ENCODE data around the gene TLN1. TPM values are rescaled to one million over a fixed set of nuclear protein-coding genes. Genes with fewer than 3 reads are reported as not detected.

Gene TLN1
- total RNA-seq, 4 donors from 2014 or later, result 126 to 179 (median 152) TPM

- 92% methylated on average over 11 of the region's 11 CpGs for WGBS
- DNase-seq (ENCODE audit: low spot score in 2 of 2), result no peak
- Histone ChIP-seq H3K36me3 (peaks cover 59% of the 10 kb centered on the region), H3K27ac (no peak overlapping the region), H3K9me3 (no peaks in the 10 kb centered on the region), H3K4me3 (no peak overlapping the region), H3K4me1 (peaks cover 37% of the 10 kb centered on the region), H3K27me3 (no peaks in the 10 kb centered on the region)
- TF ChIP-seq EP300 (IDR thresholded peaks at IDR 0.05) (no peak), POLR2AphosphoS5 (IDR thresholded peaks at IDR 0.05) (no peak), CTCF (IDR thresholded peaks at IDR 0.05) (no peak), POLR2A (IDR thresholded peaks at IDR 0.05) (no peak)
Measured at GRCh38 chr9:35725362-35725761, 6.6 kb downstream of the TLN1 start.

GRCh38 chr9:35723908-35724307 is 8.1 kb downstream of the TLN1 start:
- 86% methylated on average over 8 of the region's 8 CpGs for WGBS
- no peaks in the 10 kb centered on the region for H3K9me3 ChIP-seq

GRCh38 chr9:35723426-35723825 is 8.6 kb downstream of the TLN1 start:
- 86% methylated on average over 2 of the region's 2 CpGs for WGBS
- TF ChIP-seq POLR2A (IDR thresholded peaks at IDR 0.05), result no peak
- TF ChIP-seq CTCF (IDR thresholded peaks at IDR 0.05), result no peak
- no peak for TF ChIP-seq POLR2AphosphoS5 (IDR thresholded peaks at IDR 0.05)
- no peak for TF ChIP-seq EP300 (IDR thresholded peaks at IDR 0.05)
- Histone ChIP-seq H3K4me3 (no peak overlapping the region), H3K27me3 (no peaks in the 10 kb centered on the region), H3K9me3 (no peaks in the 10 kb centered on the region), H3K4me1 (peaks cover 17% of the 10 kb centered on the region), H3K27ac (no peak overlapping the region), H3K36me3 (peaks cover 78% of the 10 kb centered on the region)
- no peak for DNase-seq (ENCODE audit: low spot score in 2 of 2)

More at GRCh38 chr9:35723908-35724307, 8.1 kb downstream of the TLN1 start:
- no peaks in the 10 kb centered on the region for H3K27me3 ChIP-seq
- TF ChIP-seq POLR2AphosphoS5 (IDR thresholded peaks at IDR 0.05) (no peak), POLR2A (IDR thresholded peaks at IDR 0.05) (no peak), CTCF (IDR thresholded peaks at IDR 0.05) (no peak), EP300 (IDR thresholded peaks at IDR 0.05) (no peak)
- DNase-seq (ENCODE audit: low spot score in 2 of 2), result no peak
- H3K36me3 ChIP-seq, result peaks cover 73% of the 10 kb centered on the region
- no peak overlapping the region for H3K4me3 ChIP-seq
- H3K4me1 ChIP-seq, result peaks cover 22% of the 10 kb centered on the region
- H3K27ac ChIP-seq, result no peak overlapping the region

GRCh38 chr9:35719546-35719945 is 12.4 kb downstream of the TLN1 start:
- no peak for TF ChIP-seq EP300 (IDR thresholded peaks at IDR 0.05)
- TF ChIP-seq CTCF (IDR thresholded peaks at IDR 0.05), result no peak
- H3K27ac ChIP-seq, result no peak overlapping the region

GRCh38 chr9:35718721-35719511 is 13.1 kb downstream of the TLN1 start:
- H3K4me3 ChIP-seq, result no peak overlapping the region
- peaks cover 100% of the 10 kb centered on the region for H3K36me3 ChIP-seq
- DNase-seq (ENCODE audit: low spot score in 2 of 2), result no peak
- 76% methylated on average over 11 of the region's 15 CpGs for WGBS
- H3K9me3 ChIP-seq, result no peaks in the 10 kb centered on the region
- no peak overlapping the region for H3K27ac ChIP-seq
- no peak for TF ChIP-seq CTCF (IDR thresholded peaks at IDR 0.05)
- TF ChIP-seq EP300 (IDR thresholded peaks at IDR 0.05), result no peak
- no peak for TF ChIP-seq POLR2A (IDR thresholded peaks at IDR 0.05)
- TF ChIP-seq POLR2AphosphoS5 (IDR thresholded peaks at IDR 0.05), result no peak
- no peaks in the 10 kb centered on the region for H3K4me1 ChIP-seq
- H3K27me3 ChIP-seq, result no peaks in the 10 kb centered on the region

More at GRCh38 chr9:35719546-35719945, 12.4 kb downstream of the TLN1 start:
- DNase-seq (ENCODE audit: low spot score in 2 of 2), result no peak
- H3K4me1 ChIP-seq, result no peaks in the 10 kb centered on the region
- WGBS, result 100% methylated on average over 4 of the region's 4 CpGs
- H3K9me3 ChIP-seq, result no peaks in the 10 kb centered on the region
- H3K27me3 ChIP-seq, result no peaks in the 10 kb centered on the region
- peaks cover 100% of the 10 kb centered on the region for H3K36me3 ChIP-seq
- no peak overlapping the region for H3K4me3 ChIP-seq

All from suprapubic skin (tissue), 4 donors.